ENCODE results near the gene PVRIG. TPM values are rescaled to one million over a fixed set of nuclear protein-coding genes. Genes with fewer than 3 reads are reported as not detected.

The PVRIG gene
- total and polyA plus RNA-seq, 2 of the 8 experiments (the other 6 are each of a cell fraction or from before 2014, with no cell fraction given) = 0.15 TPM; not detected in 1

GRCh38 chr7:100247152-100247757, 27.5 kb downstream of the PVRIG start (continued):
- TF ChIP-seq CHD7 (IDR thresholded peaks at IDR 0.05; ENCODE audit: insufficient replicate concordance, low read length) = no peak
- peak; percentile 53; the same call in 1 of the 2 replicates for TF ChIP-seq TBP (IDR thresholded peaks at IDR 0.05; ENCODE audit: low read depth, low read length)
